Measurements from ENCODE around the gene UTY.

GRCh38 chrY:13312966-13313365, 166.9 kb downstream of the UTY start:
- TF ChIP-seq, protein P1, sequence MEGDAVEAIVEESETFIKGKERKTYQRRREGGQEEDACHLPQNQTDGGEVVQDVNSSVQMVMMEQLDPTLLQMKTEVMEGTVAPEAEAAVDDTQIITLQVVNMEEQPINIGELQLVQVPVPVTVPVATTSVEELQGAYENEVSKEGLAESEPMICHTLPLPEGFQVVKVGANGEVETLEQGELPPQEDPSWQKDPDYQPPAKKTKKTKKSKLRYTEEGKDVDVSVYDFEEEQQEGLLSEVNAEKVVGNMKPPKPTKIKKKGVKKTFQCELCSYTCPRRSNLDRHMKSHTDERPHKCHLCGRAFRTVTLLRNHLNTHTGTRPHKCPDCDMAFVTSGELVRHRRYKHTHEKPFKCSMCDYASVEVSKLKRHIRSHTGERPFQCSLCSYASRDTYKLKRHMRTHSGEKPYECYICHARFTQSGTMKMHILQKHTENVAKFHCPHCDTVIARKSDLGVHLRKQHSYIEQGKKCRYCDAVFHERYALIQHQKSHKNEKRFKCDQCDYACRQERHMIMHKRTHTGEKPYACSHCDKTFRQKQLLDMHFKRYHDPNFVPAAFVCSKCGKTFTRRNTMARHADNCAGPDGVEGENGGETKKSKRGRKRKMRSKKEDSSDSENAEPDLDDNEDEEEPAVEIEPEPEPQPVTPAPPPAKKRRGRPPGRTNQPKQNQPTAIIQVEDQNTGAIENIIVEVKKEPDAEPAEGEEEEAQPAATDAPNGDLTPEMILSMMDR (IDR thresholded peaks at IDR 0.05), result no peak
- TF ChIP-seq POLR2A (IDR thresholded peaks at IDR 0.05), result no peak
